ENCODE data around the gene NRP1.

NRP1 gene

DNA sequence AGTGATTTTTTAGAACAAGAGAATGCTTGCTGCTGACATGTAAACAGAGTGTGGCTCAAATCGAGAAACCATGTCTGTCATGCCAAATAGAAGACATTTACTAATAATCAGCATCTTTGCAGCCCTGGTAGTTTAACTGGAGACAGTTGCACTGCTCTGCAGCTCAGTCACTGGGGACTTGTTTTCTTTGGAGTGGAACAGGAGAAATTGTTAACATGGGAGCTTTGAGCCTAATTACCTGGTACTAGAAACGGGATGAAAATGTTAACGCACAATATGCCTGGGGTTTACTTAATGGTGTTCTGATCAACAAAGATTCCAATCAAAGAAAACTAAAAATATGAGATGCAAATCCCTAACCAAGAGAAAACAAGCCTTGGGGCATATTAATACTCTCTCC lies 153.5 kb downstream of the NRP1 start:
- TF ChIP-seq, protein P1, sequence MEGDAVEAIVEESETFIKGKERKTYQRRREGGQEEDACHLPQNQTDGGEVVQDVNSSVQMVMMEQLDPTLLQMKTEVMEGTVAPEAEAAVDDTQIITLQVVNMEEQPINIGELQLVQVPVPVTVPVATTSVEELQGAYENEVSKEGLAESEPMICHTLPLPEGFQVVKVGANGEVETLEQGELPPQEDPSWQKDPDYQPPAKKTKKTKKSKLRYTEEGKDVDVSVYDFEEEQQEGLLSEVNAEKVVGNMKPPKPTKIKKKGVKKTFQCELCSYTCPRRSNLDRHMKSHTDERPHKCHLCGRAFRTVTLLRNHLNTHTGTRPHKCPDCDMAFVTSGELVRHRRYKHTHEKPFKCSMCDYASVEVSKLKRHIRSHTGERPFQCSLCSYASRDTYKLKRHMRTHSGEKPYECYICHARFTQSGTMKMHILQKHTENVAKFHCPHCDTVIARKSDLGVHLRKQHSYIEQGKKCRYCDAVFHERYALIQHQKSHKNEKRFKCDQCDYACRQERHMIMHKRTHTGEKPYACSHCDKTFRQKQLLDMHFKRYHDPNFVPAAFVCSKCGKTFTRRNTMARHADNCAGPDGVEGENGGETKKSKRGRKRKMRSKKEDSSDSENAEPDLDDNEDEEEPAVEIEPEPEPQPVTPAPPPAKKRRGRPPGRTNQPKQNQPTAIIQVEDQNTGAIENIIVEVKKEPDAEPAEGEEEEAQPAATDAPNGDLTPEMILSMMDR (IDR thresholded peaks at IDR 0.05; ENCODE audit: low read depth, low read length), result no peak
- DNase-seq (ENCODE audit: low read depth, low spot score), result no peak
- H3K4me3 ChIP-seq (ENCODE audit: low read depth, low read length), result no peak overlapping the region
- in situ Hi-C loops (cut with HindIII; ENCODE audit: low sequenced_read_pairs), result no loop called here

DNA sequence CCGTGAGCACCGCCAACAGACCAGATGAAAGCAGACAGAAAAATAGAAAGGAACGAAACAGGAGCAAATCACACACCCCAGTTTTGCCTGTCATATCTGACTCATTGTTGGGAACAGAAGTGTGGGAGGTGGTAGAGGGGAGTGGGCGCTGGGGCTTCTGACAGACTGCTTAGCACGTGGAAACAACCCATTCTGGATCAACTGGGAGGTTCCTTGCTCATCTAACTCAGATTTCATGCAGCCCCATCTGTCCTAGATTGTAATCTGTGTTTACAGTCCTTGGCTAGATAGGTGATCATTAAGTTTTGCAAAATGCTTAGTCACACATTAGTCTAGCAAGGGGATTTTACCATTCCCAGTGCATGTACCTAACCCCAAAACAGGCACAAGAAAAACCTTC lies 154.1 kb downstream of the NRP1 start:
- in situ Hi-C loops (cut with HindIII; ENCODE audit: low sequenced_read_pairs), result no loop called here
- no peak for DNase-seq (ENCODE audit: low read depth, low spot score)
- TF ChIP-seq, protein P1 (IDR thresholded peaks at IDR 0.05; ENCODE audit: low read depth, low read length), result no peak
- no peak overlapping the region for H3K4me3 ChIP-seq (ENCODE audit: low read depth, low read length)

DNA sequence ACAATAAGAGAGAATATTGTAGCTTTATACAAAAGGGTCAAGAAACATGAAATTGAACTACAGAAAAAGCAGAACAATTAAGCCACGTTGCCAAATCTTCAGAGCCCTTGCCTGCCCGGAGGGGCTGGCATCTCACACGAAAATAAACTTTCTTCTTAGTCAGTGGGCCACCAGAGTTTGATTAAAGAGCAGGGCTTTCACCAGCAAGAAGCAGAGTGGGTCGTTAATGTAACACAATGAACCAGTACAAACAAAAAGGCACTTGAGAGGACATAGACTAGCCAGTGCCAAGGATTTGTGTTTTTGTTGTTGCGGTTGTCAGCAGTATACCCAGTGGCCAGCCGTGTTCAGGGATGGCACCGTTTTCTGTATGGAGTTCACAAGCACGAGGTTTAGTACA lies 155.4 kb downstream of the NRP1 start:
- TF ChIP-seq, protein P1 (IDR thresholded peaks at IDR 0.05; ENCODE audit: low read depth, low read length), result no peak
- in situ Hi-C loops (cut with HindIII; ENCODE audit: low sequenced_read_pairs), result no loop called here
- H3K4me3 ChIP-seq (ENCODE audit: low read depth, low read length), result no peak overlapping the region
- no peak for DNase-seq (ENCODE audit: low read depth, low spot score)

DNA sequence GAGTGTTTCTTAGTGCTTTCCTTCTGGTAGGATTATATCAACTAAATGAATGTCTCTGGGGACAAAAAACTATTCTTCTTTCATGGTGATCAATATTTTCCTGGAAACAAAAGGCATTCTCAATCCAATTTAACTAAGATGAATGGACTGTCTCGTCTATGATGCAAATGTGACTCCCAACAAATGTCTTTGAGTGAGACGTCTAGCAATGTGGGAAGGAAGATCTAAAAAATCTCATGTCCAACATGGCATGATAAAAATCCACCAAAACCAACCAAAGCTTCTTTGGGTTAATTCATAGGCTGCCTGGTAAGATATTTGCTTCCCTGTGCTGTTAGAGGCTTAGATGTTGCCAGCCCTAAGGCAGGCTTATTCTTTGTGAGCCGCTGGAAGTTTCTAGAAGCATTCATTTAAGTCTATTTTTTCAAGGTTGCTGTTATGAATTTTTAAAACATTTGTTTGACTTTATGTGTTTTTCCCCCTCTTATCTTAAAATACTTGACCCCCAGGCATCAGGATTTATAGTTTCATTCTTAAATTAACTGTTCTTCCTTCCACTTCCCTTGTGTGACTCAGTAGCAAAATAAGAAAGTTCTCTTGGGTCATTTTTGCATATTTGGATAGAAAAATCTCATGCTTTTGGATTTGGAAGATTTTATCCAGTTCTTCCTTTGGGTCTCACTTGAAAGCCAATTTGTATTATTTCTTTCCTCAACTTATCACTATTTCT lies 156.3 kb downstream of the NRP1 start:
- in situ Hi-C loops (cut with HindIII; ENCODE audit: low sequenced_read_pairs), result no loop called here
- no peak for DNase-seq (ENCODE audit: low read depth, low spot score)
- TF ChIP-seq, protein P1 (IDR thresholded peaks at IDR 0.05; ENCODE audit: low read depth, low read length), result no peak

DNA sequence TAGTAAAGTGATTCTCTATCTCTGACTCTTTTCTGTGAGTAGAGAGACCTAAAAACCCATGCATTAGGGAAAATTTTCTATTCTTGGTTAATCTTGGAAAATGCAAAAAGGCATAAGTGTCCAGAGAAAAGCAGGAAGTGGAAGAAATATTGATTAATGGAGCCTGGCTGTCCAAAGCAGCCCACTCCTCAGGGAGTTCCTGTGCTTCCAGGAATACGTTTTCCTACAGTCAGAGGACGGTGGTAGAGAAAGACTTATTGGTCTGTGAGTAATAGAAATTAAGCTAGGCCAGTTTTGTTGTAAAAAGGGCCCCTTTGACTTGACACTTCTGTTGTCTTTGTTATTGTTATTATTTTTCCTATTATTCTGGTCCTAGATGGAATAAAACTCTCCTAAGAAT lies 157.8 kb downstream of the NRP1 start:
- TF ChIP-seq, protein P1 (IDR thresholded peaks at IDR 0.05; ENCODE audit: low read depth, low read length), result no peak
- no peak for DNase-seq (ENCODE audit: low read depth, low spot score)
- in situ Hi-C loops (cut with HindIII; ENCODE audit: low sequenced_read_pairs), result no loop called here
- no peak overlapping the region for H3K4me3 ChIP-seq (ENCODE audit: low read depth, low read length)

More for the DNA sequence above, 156.3 kb downstream of the NRP1 start:
- no peak overlapping the region for H3K4me3 ChIP-seq (ENCODE audit: low read depth, low read length)

DNA sequence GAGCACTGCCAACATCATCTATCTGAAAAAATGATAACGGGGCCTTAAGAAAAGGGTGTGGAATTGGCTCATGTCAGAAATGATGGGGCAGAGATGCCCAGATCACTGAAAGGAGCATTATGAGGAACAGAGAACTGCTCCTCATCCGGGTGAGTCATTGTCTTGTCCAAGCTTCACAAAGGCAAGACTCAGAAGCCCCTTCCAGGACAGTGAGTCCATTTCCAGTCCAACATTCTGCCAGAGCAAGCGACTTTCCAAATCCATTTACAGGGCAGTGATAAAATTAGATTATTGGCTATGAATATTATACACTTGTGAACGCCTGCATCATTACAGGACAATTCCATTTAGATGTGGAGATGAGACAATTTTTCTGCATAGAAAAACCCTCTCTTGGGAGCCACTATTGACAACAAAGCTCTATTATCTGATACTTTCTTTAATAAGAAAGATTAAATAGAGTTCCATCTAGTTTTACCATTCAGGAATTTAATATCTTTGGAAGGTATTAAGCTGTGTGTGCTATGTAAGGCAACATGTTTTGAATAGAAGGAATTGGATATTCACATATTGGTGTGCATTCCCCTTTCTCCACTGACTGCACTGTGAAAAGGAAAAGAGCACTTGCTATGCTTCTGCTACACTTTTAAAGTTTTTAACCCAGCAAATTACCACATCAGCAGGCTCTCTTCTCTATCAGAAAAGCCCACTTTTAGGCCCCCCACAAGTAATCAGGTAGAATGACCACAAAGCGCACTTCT lies 159.6 kb downstream of the NRP1 start:
- TF ChIP-seq, protein P1 (IDR thresholded peaks at IDR 0.05; ENCODE audit: low read depth, low read length), result no peak
- in situ Hi-C loops (cut with HindIII; ENCODE audit: low sequenced_read_pairs), result no loop called here
- no peak overlapping the region for H3K4me3 ChIP-seq (ENCODE audit: low read depth, low read length)
- no peak for DNase-seq (ENCODE audit: low read depth, low spot score)
